Measurements from ENCODE around the gene RAD1.
"Not testable (repeated sequence)": the region's sequence is repeated elsewhere in the genome, so short reads cannot be mapped to it uniquely, and the experiment has no call there.

The RAD1 gene, protein sequence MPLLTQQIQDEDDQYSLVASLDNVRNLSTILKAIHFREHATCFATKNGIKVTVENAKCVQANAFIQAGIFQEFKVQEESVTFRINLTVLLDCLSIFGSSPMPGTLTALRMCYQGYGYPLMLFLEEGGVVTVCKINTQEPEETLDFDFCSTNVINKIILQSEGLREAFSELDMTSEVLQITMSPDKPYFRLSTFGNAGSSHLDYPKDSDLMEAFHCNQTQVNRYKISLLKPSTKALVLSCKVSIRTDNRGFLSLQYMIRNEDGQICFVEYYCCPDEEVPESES

GRCh38 chr5:34915139-34915855 lies at the start of gene RAD1, which contains the start of gene BRIX1:
Gene RAD1 (minus strand): TSS chr5:34915504. CDS start chr5:34914892, 612 bp downstream.
Gene BRIX1 (plus strand): TSS chr5:34915711. CDS start chr5:34915739, 28 bp downstream.
- DNase-seq (ENCODE audit: low spot score): peak; percentile 97

DNA sequence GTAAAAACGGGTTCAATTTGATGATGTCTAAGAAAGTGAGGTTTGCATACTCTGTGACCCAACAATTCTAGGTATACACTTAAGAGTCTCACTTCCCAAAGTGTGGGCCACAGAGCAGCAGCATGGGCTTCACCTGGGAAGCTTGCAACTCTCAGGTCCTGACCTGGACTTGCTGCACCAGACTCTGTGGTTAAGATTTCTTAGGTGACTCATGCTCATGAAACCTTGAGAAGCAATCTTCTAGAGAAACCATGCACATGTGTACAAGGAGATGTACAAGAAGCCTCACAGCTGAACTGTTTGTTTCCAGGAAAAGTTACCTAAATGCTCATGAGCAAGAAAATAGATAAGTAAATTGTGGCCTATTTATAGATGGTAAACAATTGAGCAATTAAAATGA lies 44.0 kb upstream of the RAD1 start:
- DNase-seq (ENCODE audit: low spot score): no peak

GRCh38 chr5:34957857-34958690 lies 42.8 kb upstream of the RAD1 start:
- peak; percentile 29 for DNase-seq (ENCODE audit: low spot score)

DNA sequence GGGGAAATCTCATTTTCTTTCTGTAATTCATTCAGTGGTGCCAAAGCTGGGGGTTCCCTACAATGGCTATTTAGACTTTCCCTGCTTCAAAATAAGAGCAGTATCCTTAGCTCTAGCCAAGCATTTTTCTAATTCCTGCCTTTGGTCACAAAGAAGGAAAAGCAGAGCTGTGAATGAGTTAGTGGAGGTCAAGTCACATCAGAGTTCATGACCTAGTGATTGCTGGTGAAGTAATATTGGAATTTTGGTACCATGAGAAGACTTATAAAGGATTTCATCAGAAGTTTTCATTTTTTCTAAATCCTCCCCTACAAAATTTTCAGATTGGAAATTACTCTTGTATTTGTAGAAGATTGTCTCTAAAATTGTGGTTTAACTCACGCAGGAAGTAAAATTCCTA lies 42.0 kb upstream of the RAD1 start:
- no peak for DNase-seq (ENCODE audit: low spot score)

- DNase-seq (ENCODE audit: low spot score): no peak
Measured at GRCh38 chr5:34944460-34945047, 29.2 kb upstream of the RAD1 start.

DNA sequence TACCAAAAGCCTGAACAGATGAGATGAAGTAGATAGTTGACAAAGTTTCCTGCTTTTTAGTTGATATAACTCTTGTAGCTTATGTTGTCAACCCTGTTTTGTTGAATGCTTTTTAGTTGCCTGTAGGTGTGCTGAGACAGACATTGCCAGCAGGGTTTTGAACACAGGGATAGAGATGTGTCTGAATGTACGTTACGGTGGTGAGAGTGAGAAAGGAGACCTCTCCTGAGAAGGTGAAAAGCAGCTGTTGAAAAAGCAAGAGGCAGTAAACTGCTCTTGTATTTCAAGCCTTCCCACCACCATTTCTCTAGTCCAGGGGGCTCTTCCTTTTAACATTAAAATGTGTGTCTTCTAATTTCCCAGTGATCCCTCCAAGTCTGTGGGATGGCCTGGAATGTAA lies 28.7 kb upstream of the RAD1 start:
- DNase-seq (ENCODE audit: low spot score): no peak

DNA sequence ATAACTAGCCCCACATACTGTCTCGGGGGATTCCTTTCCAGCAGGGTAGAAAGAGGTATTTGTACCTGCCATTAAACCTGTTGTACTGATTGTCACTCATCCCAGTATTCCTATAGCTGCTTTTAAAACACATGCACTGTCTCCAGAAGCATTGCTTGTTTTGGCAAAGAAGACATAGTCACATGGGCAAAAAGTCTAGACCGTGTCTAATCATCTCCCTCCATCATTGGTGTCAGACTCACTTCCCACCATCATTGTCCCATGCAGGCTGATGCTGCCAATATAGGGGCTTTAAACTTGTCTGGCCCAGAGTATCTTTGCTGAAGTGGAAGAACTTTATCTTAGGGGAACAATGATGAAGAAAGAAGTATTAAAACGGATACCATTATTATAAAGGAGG lies 26.6 kb upstream of the RAD1 start:
- DNase-seq (ENCODE audit: low spot score): no peak

GRCh38 chr5:34932947-34933346 lies 17.6 kb upstream of the RAD1 start:
- no peak for DNase-seq (ENCODE audit: low spot score)

- no peak for DNase-seq (ENCODE audit: low spot score)
Measured at GRCh38 chr5:34930870-34931269, 15.6 kb upstream of the RAD1 start.

- DNase-seq (ENCODE audit: low spot score): no peak
Measured at GRCh38 chr5:34930462-34930844, 15.1 kb upstream of the RAD1 start.

DNA sequence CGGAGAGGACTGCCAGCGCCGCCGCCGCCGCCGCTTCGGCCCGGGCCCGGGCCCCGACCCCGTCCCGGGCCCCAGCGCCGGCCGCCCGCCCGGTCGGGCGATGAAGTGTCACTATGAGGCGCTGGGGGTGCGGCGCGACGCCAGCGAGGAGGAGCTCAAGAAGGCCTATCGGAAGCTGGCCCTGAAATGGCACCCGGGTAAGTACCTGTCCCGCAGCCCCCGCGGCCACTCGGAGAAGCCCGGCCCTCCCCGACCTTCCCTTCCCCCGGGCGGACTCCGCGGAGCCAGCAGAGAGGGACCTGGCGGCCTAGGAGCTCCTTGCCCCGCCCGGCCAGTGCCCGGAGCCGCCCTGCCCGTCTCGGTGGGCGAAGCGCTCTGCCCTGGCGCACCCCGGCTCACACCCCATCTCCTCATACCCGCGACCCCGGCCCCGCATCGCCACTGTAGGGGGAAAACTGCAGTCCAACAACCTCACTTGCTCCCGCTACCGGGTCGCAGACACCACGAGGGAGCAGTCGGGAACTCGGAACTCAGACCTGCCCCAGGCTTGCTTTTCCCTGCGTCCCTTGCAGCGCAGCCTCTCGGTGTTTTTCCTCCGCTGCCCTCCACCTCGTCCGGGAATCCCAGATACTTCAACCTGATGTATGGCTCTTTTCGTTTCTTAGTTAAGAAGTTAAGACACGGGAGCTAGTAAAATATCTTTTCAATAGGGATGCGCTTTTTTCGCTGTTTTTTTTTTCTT lies 14.6 kb upstream of the RAD1 start:
- peak; percentile 70 for DNase-seq (ENCODE audit: low spot score)

- peak; percentile 99 for DNase-seq (ENCODE audit: low spot score)
Measured at GRCh38 chr5:34929134-34929719, 13.9 kb upstream of the RAD1 start, which contains the start of gene DNAJC21. Gene DNAJC21 (plus strand): TSS chr5:34929559. CDS start chr5:34929820, 261 bp downstream.

GRCh38 chr5:34928267-34928666 lies 13.0 kb upstream of the RAD1 start:
- no peak for DNase-seq (ENCODE audit: low spot score)

- DNase-seq (ENCODE audit: low spot score): no peak
Measured at GRCh38 chr5:34927785-34928184, 12.5 kb upstream of the RAD1 start.

- DNase-seq (ENCODE audit: low spot score): no peak
Measured at GRCh38 chr5:34926318-34926888, 11.1 kb upstream of the RAD1 start.

GRCh38 chr5:34924462-34924765 lies 9.1 kb upstream of the RAD1 start:
- no peak for DNase-seq (ENCODE audit: low spot score)

DNA sequence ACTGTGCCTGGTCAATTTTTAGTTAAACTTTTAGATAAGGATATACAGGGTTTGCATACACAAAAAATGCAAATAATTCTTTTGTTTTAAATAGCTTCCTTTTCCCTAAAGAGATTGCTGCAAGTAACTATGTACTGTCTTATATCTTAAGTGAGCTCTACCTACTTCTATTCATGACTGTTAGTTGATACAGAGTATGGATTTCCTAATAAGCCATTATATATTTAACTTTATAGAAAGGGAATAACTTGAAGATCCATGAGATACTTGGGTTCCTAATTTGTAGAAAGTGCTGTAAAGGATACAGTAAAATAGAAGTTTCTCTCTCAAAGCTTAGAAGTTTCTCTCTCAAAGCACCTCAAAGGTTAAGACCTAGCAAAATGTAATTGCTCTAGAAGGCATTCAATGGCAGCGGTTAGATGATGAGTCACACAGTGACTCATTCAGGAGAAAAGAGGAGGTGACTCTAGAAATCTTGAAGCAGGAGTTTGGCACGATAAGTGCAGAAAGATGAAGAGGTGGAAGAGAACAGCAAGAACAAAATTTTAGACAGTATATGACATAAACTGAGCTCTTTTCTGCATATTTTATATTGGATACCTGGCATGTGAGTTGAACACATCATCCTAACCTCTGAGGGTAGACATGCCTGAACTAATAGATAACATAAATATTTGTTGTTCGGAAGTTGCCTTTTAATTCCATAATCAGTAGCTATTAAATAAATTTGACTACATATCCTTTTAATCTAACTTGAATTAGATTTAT lies 8.6 kb upstream of the RAD1 start:
- DNase-seq (ENCODE audit: low spot score): no peak

DNA sequence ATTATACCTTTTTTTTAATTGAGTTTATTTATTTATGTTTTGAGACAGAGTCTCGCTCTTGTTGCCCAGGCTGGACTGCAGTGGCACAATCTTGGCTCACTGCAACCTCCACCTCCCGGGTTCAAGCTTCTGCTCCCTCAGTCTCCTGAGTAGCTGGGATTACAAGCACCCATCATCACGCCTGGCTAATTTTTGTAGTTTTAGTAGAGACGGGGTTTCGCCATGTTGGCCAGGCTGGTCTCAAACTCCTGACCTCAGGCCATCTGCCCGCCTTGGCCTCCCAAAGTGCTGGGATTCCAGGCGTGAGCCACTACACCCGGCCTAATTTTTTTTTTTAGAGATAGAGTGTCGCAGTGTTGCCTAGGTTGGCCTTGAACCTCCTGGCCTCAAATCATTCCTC lies 8.0 kb upstream of the RAD1 start:
- not testable (repeated sequence) for DNase-seq (ENCODE audit: low spot score)

DNA sequence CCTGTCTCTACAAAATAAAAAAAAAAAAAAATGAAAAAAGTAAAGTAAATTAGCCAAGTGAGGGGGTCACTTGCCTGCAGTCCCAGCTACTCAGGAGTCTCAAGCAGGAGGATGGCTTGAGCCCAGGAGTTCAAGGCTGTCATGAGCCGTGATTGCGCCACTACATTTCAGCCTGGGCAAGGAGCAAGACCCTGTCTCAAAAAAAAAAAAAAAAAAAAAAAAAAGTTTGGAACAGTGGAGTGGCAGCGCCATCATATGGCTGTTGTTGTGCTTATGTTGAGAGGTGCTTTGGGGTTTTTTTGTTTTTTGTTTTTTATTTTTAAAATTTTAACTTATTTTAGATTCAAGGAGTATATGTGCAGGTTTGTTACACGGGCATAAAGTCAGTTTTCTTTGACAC lies 3.8 kb upstream of the RAD1 start:
- DNase-seq (ENCODE audit: low spot score): no peak

- DNase-seq (ENCODE audit: low spot score): no peak
Measured at GRCh38 chr5:34918025-34918424, 2.7 kb upstream of the RAD1 start.

Data from globus pallidus (tissue), 1 donor.